Hepatocyte (in vitro differentiated cells): ENCODE data around the gene OPRM1.

Source experiments
- CTCF ChIP-seq: fragments of 200-600 bp; sonication (generic); IDR thresholded peaks from 2 replicates; pipeline ENCODE4 v1.5.1; 2016; ENCODE audit warnings: antibody characterized with exemption, mild to moderate bottlenecking; ENCODE audit not compliant: poor library complexity
- EZH2 ChIP-seq: fragments of 200-600 bp; sonication (generic); IDR thresholded peaks from 2 replicates; pipeline ENCODE4 v1.6.1; 2016; ENCODE audit warnings: antibody characterized with exemption, mild to moderate bottlenecking, borderline replicate concordance
- EZH2phosphoT487 ChIP-seq: fragments of 200-600 bp; sonication (generic); IDR thresholded peaks from one replicate; pipeline ENCODE4 v1.6.1; 2018; ENCODE audit warnings: antibody characterized with exemption, mild to moderate bottlenecking, low read depth, moderate library complexity; ENCODE audit not compliant: unreplicated experiment, severe bottlenecking

DNA sequence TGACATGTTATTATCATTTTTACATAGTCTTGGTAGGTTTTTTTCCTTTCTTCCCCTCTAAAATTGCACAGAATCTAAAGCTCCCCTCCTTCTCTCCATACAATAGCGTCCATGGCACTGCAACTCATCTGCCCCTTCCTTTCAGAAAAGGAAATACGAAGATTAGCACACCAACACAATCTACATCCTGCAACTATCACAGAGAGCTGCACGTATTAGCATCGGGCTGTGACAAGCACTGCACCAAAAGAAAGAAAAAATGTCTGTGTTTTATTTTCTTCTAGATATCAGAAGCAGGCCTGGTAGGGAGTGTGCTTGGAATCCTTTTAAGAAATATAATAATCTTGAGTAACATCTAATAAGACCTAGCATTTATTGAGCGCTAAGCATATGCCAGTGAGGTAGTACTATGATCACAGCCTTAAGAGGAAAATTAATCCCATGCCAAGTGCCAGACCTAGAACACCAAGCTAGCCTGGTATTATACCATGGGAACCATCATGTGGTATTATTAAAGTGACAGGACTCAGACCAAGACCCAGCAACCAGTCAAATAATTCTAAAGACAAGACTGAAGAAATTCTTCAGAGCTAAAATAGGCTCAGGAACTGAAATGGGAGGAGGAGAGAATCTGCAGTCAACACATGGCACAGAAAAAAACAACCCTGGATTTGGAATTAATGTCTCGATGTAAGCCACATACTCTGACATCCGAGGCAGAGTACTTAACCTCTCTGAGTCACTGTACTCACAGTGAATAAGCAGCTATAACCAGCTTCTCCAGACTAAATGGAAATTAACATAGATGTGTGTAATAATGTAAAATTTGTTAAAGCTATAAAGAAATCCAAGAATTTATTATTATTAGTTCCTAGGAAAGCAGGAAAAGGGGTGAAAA is 193.2 kb downstream of the OPRM1 start:
- TF ChIP-seq CTCF (no peak), EZH2phosphoT487 (no peak), EZH2 (no peak)
